Lung (tissue), 12 donors: Measurements from ENCODE around the gene LTBP4. TPM values are rescaled to one million over a fixed set of nuclear protein-coding genes. Genes with fewer than 3 reads are reported as not detected.

ENCODE experiments used
- ATAC-seq: fragments of 200-7000 bp; cut with Tn5 transposase; one replicate; pipeline ENCODE4 v1.9.1; 2020; ENCODE audit warnings: moderate number of reproducible peaks; ENCODE audit not compliant: insufficient read depth, low FRiP score
- DNase-seq, 3 donors: peaks; one replicate each; pipeline ENCODE4 v3.0.0-alpha.2; 2013 to 2017
- H3K27ac ChIP-seq, 2 donors: one replicate each; pipeline ENCODE4 v1.5.1; 2013; ENCODE audit warnings: mild to moderate bottlenecking in 2 of 2, moderate library complexity in 2 of 2, control low read depth in 1 of 2, inconsistent platforms in 1 of 2, low read depth in 1 of 2, low read length in 1 of 2
- H3K27me3 ChIP-seq, 3 donors: one replicate each; pipeline ENCODE4 v1.5.1; 2013; ENCODE audit warnings: low read length in 2 of 3; ENCODE audit not compliant: control insufficient read depth in 3 of 3, insufficient read depth in 3 of 3
- H3K36me3 ChIP-seq, 4 donors: one replicate each; pipeline ENCODE4 v1.5.1; 2013; ENCODE audit warnings: low read length in 4 of 4, mild to moderate bottlenecking in 1 of 4, moderate library complexity in 1 of 4; ENCODE audit not compliant: control insufficient read depth in 4 of 4, insufficient read depth in 4 of 4
- H3K4me1 ChIP-seq, 5 donors: one replicate each; pipeline ENCODE4 v1.5.1; 2013; ENCODE audit warnings: low read length in 5 of 5, mild to moderate bottlenecking in 2 of 5, moderate library complexity in 1 of 5; ENCODE audit not compliant: control insufficient read depth in 5 of 5, insufficient read depth in 5 of 5
- H3K4me3 ChIP-seq: one replicate; pipeline ENCODE4 v1.5.1; 2013; ENCODE audit warnings: mild to moderate bottlenecking, control low read depth, moderate library complexity
- H3K9ac ChIP-seq, 2 donors: one replicate each; pipeline ENCODE4 v1.5.1; 2013; ENCODE audit warnings: low read length in 2 of 2, control low read depth in 1 of 2; ENCODE audit not compliant: insufficient read depth in 1 of 2
- H3K9me3 ChIP-seq, 4 donors: one replicate each; pipeline ENCODE4 v1.5.1; 2013; ENCODE audit warnings: low read length in 3 of 4, mild to moderate bottlenecking in 1 of 4, moderate library complexity in 1 of 4; ENCODE audit not compliant: control insufficient read depth in 4 of 4, insufficient read depth in 3 of 4
- CTCF ChIP-seq: IDR thresholded peaks from 2 replicates; pipeline ENCODE4 v1.5.1; 2012; ENCODE audit warnings: mild to moderate bottlenecking; ENCODE audit errors: control extremely low read depth, extremely low read depth
- WGBS, 2 donors: extraction: QIAGEN DNeasy Blood & Tissue Kit; methylation state at CpG; one replicate each; pipeline ENCODE4 v1.1.7; 2013; 5-methylcytosine and 5-hydroxymethylcytosine counted together
- polyA plus RNA-seq, 2 donors: library from polyadenylated mRNA; stranded (reverse); fragments of 200-250 nt; gene quantifications; one replicate each; pipeline ENCODE4 v1.2.1, GENCODE V29; 2013
- total RNA-seq, 2 donors: library from RNA; depleted of rRNA in 1 of 2; stranded (reverse); fragments of >200 nt in 1 of 2; gene quantifications; one replicate each; pipeline ENCODE4 v1.2.1, GENCODE V29; 2014 to 2021
- donor health status: control.
- donor health status: control.
- donor health status: Bipolar disorder and iron deficiency.
- donor health status: healthy.
- donor health status: DM: yes; HTN: yes; CAD: no.

The LTBP4 gene
- total and polyA plus RNA-seq, 4 donors = 73.0 to 290 (median 151) TPM

- Histone ChIP-seq H3K4me3 (no peak overlapping the region), H3K27me3 (peaks cover 0 to 39% (median 26%) of the 10 kb centered on the region in 3 donors), H3K27ac (no peak overlapping the region), H3K9ac (no peak overlapping the region), H3K4me1 (peaks cover 0 to 7% (median 0%) of the 10 kb centered on the region in 5 donors), H3K36me3 (no peaks in the 10 kb centered on the region), H3K9me3 (no peaks in the 10 kb centered on the region)
- DNase-seq (no peak), ATAC-seq (no peak)
- no peak for TF ChIP-seq CTCF
- WGBS, 2 donors = 7 to 8% methylated on average over 66 to 70 of the region's 70 CpGs
Measured at GRCh38 chr19:40567750-40568494, 33.2 kb upstream of the LTBP4 start.

- Histone ChIP-seq H3K27me3 (peaks cover 0 to 37% (median 21%) of the 10 kb centered on the region in 3 donors), H3K4me1 (peaks cover 0 to 7% (median 0%) of the 10 kb centered on the region in 5 donors), H3K4me3 (no peak overlapping the region), H3K27ac (peak overlapping the region in 1 of 2 donors; percentile 60), H3K9ac (no peak overlapping the region), H3K36me3 (no peaks in the 10 kb centered on the region), H3K9me3 (no peaks in the 10 kb centered on the region)
- DNase-seq = peak; percentile 94 to 95 (median 94)
- TF ChIP-seq CTCF = no peak
- 1% methylated on average over 31 to 53 of the region's 53 CpGs for WGBS, 2 donors
- peak; percentile 100 for ATAC-seq
Measured at GRCh38 chr19:40570313-40571004, 30.7 kb upstream of the LTBP4 start.

GRCh38 chr19:40571005-40571318, 30.2 kb upstream of the LTBP4 start:
- peaks cover 0 to 7% (median 0%) of the 10 kb centered on the region in 5 donors for H3K4me1 ChIP-seq
- H3K9ac ChIP-seq = no peak overlapping the region
- no peak overlapping the region for H3K27ac ChIP-seq
- TF ChIP-seq CTCF = no peak
- DNase-seq (no peak), ATAC-seq (no peak)
- 28 to 31% methylated on average over 3 of the region's 3 CpGs for WGBS, 2 donors
- H3K4me3 ChIP-seq = no peak overlapping the region
- H3K9me3 ChIP-seq = no peaks in the 10 kb centered on the region
- no peaks in the 10 kb centered on the region for H3K36me3 ChIP-seq
- peaks cover 0 to 35% (median 18%) of the 10 kb centered on the region in 3 donors for H3K27me3 ChIP-seq
